ENCODE data around the gene NCSTN.

DNA sequence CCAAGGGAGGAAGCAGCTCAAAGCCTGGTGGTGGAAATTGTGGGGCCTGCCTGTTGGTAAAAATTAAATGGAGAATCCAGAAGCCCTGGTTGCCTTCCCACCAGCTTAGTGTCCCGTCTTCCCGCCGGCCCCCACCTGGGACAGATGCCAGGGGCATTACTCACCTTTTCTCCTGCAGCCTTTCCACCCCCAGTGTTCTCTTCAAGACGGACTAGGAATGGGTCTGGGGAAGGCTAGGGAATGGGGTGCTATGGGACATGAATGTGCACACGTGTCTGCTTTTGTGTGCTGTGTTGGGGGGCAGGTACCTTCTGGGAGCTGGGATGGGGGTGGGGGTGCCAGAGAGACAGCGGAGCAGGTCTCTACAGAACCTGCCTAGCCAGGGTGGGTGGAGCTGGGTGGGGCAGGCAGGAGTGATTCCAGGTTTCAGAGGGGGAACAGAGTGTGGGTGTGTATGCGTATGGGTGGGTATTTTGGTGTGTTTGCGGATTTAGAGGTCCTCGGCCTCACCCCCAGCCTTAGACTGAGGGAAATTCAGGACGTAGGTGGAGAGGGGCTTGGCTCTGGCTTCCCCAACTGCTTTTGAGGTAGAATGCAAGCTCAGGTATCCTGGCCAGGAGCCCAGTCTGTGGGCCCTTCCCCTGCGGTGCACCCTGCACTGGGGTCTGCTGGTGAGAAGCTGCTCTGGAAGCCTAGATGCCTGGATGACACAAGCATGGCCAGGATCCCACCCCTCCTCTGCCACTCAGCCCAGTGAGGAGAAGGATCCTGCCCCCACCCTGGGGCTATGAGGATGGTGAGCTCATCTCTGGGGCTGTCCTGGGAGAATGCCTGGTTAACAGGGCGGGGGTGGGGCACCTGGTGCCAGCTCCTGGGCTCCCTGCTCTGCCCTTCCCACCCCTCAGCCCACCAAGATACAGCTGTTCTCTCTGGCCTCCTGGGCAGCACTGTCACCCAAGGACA lies 64.9 kb downstream of the NCSTN start:
- TF ChIP-seq, protein P1, sequence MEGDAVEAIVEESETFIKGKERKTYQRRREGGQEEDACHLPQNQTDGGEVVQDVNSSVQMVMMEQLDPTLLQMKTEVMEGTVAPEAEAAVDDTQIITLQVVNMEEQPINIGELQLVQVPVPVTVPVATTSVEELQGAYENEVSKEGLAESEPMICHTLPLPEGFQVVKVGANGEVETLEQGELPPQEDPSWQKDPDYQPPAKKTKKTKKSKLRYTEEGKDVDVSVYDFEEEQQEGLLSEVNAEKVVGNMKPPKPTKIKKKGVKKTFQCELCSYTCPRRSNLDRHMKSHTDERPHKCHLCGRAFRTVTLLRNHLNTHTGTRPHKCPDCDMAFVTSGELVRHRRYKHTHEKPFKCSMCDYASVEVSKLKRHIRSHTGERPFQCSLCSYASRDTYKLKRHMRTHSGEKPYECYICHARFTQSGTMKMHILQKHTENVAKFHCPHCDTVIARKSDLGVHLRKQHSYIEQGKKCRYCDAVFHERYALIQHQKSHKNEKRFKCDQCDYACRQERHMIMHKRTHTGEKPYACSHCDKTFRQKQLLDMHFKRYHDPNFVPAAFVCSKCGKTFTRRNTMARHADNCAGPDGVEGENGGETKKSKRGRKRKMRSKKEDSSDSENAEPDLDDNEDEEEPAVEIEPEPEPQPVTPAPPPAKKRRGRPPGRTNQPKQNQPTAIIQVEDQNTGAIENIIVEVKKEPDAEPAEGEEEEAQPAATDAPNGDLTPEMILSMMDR (conservative IDR thresholded peaks at IDR 0.05; ENCODE audit: low read length): no peak
- no peak for TF ChIP-seq EZH2phosphoT487 (IDR thresholded peaks at IDR 0.05; ENCODE audit: borderline replicate concordance, low read depth, low read length)
